Measurements from ENCODE around the gene JOSD2.

DNA sequence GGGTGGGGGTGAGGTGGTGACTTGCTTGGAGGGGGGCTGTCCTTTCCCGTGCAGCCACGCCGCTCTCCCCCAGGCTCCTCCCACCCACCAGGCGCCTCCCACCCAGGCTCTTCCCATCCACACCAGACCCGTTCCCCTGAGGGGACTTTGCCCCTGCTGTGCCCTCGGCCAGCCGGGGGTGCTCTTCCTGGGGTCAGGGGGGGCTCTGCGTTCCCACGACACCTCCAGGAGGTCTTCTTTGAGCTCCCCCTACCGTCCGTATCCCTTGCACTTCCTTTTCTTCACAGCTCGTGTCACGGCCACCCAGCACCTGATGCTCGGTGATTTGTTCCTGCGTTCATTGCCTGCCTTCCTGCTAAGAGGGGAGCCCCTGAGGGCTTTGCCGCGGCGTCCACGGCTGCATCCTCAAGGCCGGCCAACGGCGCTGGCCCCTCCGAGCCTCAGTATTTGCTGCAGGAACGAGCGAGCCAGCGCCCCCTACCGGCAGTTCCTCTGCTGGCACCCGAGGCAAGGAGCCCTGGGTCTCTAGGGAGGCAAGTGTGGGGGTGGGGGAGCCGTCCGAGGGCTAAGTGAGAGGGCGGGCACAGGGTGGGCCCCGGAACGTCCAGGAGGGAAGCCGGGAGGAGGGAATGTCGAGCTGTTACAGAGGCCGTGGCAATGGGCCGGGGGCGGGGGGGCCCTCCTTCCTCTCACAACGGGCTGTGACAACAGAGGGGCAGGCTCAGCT is 45.5 kb upstream of the JOSD2 start:
- TF ChIP-seq, protein P1, sequence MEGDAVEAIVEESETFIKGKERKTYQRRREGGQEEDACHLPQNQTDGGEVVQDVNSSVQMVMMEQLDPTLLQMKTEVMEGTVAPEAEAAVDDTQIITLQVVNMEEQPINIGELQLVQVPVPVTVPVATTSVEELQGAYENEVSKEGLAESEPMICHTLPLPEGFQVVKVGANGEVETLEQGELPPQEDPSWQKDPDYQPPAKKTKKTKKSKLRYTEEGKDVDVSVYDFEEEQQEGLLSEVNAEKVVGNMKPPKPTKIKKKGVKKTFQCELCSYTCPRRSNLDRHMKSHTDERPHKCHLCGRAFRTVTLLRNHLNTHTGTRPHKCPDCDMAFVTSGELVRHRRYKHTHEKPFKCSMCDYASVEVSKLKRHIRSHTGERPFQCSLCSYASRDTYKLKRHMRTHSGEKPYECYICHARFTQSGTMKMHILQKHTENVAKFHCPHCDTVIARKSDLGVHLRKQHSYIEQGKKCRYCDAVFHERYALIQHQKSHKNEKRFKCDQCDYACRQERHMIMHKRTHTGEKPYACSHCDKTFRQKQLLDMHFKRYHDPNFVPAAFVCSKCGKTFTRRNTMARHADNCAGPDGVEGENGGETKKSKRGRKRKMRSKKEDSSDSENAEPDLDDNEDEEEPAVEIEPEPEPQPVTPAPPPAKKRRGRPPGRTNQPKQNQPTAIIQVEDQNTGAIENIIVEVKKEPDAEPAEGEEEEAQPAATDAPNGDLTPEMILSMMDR (IDR thresholded peaks at IDR 0.05), result peak in 2 of 3 donors; percentile 26 to 41
- TF ChIP-seq POLR2A (IDR thresholded peaks at IDR 0.05), result no peak
- TF ChIP-seq EP300 (IDR thresholded peaks at IDR 0.05), result no peak
